WI38 (cell line): ENCODE data around the gene HNRNPU.

Experiments
- H3K4me3 ChIP-seq: 2 replicates; pipeline ENCODE4 v1.5.1; 2011; ENCODE audit warnings: low read depth, mild to moderate bottlenecking, control low read depth, low read length
- TF ChIP-seq, protein P1 (sequence below): IDR thresholded peaks from 2 replicates; pipeline ENCODE4 v1.5.1; 2012; ENCODE audit warnings: low read depth, mild to moderate bottlenecking, control low read depth, low read length

The HNRNPU gene

DNA sequence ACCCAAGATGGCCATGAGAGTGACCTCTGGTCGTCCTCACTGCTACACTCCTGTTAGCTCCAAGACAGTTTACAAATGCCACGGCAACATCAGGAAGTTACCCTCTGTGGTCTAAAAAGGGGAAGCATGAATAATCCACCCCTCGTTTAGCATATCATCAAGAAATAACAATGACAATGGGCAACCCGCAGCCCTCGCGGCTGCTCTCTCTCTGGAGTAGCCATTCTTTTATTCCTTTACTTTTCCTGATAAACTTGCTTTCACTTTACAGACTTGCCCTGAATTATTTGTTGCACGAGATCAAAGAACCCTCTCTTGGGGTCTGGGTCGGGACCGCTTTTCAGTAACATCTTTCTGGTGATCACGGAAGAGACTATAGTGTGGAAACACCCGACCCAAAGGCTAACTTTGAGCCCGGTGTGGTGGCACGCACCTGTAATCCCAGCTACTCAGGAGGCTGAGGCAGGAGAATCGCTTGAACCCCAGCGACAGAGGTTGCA, 48.7 kb downstream of the HNRNPU start:
- H3K4me3 ChIP-seq = no peak overlapping the region

DNA sequence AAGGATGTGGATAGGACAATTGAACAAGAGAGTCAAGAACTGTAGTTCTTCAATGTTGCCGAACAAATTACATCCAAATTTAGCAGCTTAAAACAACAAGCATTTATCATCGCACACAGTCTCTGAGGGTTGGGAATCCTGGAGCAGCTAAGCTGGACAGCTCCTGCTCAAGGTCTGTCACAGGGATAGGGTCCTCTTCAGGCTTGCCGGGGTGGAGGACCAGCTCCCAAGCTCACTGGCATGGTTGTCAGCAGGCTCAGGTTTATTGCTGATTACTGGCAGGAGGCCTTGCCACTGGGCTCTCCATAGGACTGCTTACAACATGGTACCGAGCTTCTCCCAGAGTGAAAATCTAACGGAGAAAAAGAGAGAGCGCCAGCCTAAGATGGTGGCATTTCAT, 51.0 kb downstream of the HNRNPU start:
- TF ChIP-seq, protein P1, sequence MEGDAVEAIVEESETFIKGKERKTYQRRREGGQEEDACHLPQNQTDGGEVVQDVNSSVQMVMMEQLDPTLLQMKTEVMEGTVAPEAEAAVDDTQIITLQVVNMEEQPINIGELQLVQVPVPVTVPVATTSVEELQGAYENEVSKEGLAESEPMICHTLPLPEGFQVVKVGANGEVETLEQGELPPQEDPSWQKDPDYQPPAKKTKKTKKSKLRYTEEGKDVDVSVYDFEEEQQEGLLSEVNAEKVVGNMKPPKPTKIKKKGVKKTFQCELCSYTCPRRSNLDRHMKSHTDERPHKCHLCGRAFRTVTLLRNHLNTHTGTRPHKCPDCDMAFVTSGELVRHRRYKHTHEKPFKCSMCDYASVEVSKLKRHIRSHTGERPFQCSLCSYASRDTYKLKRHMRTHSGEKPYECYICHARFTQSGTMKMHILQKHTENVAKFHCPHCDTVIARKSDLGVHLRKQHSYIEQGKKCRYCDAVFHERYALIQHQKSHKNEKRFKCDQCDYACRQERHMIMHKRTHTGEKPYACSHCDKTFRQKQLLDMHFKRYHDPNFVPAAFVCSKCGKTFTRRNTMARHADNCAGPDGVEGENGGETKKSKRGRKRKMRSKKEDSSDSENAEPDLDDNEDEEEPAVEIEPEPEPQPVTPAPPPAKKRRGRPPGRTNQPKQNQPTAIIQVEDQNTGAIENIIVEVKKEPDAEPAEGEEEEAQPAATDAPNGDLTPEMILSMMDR = no peak

More for the DNA sequence above, 48.7 kb downstream of the HNRNPU start:
- TF ChIP-seq, protein P1 = no peak

DNA sequence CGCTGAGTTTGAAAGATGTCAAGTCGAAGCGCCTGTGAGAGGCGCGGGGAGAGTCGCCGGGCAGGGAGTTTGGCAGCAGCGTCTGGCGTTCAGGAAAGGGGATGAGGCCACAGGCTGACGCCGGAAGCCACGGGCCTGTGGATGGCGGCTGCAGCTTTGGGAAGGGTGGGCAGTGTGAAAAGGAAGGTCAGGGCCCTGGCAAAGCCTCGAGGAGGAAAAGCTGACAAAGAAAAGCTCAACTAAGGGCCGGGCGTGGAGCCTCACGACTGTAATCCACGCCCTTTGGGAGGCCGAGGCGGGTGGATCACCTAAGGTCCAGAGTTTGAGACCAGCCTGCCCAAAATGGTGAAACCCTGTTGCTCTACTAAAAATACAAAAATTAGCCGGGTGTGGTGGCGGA, 54.1 kb downstream of the HNRNPU start:
- no peak overlapping the region for H3K4me3 ChIP-seq
- TF ChIP-seq, protein P1 = no peak

More for the DNA sequence above, 51.0 kb downstream of the HNRNPU start:
- H3K4me3 ChIP-seq = no peak overlapping the region

DNA sequence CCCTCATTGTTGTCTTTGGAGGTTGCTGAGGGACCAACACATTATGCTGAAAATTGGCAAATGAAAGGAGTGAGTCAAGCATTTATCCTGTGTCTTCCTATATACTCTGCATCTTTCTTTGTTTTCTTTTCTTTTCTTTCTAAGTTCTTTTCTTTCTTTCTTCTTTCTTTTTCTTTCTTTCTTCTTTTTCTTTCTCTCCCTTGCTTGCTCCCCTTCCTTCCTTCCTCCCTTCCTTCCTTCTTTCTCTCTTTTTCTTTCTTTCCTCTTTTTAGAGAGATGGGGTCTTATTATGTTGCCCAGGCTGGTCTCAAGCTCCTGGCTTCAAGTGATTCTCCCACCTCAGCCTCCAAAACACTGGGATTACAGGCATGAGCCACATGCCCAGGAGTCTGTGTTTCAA, 57.2 kb downstream of the HNRNPU start:
- TF ChIP-seq, protein P1 = no peak
- H3K4me3 ChIP-seq = no peak overlapping the region

DNA sequence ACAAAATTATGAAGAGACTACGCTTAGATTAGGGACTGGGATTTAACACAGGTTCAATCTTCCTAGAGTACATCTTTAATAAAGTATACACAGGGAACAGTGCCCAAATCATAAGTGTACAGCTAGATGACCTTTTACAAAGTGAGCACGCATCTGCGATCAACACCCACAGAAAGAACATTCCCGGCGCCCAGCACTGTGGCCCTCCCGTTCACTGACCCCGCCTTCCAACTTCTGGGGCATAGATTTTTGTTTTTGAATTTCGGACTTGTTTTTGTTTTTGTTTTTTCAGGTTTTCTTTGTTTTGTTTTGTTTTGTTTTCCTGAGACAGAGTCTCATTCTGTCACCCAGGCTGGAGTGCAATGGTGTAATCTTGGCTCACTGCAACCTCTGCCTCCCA, 59.5 kb downstream of the HNRNPU start:
- no peak overlapping the region for H3K4me3 ChIP-seq
- TF ChIP-seq, protein P1 = no peak

DNA sequence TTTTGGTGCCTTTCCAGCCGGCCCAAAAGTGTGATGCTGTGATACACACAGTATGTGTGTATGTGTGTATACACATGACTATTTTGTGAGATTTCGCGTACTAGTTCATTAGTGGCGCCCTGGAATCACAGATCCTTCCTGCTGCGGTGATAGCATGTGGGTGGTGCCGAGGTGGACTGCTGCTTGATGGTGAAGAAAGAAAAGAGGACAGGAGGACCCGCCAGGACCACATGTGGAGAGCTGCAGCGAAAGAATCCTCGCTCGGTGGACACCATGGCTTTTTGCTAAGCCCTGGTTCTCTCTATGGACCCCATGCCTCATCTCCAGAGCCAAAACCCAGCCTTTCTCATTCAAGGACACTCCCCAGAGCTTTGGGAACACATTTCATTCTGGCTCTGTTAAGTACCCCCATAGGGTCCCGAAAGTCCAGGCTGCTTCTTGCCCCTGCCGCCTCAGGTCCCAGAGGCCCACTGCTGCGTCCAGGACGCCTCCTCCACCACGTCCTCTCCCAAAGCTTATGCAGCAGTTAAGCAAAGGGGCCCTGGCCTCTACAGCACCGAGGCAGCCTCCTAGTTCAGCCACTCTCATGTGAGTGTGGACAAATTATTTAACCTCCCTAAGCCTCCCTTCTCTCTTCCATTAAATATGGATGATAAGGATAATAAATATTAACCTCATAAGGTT, 61.6 kb downstream of the HNRNPU start:
- TF ChIP-seq, protein P1 = no peak
- no peak overlapping the region for H3K4me3 ChIP-seq

DNA sequence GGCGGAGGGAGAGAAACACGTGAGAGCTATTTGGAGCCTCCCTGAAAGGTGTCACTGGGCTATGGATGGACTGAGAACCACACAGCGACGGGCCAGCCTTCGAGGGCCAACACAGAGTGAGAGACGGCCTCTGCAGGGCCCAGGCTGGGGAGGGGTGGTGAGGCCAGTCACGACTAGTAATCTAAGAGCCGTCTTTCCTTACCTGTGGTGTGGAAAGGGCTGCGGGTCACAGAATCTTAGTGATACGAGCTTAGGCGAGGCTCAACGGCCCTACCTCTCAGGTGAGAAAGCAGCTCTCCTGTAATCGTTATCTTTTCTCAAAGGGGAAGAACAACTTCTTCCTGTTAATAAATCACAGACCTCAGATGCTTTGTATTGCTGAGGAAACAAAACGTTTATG, 62.3 kb downstream of the HNRNPU start:
- TF ChIP-seq, protein P1 = no peak

More for the DNA sequence above, 62.3 kb downstream of the HNRNPU start:
- no peak overlapping the region for H3K4me3 ChIP-seq
